Activated naive CD4-positive, alpha-beta T cell (primary cell): ENCODE results near the gene TNFRSF12A.

Source experiments
- DNase-seq, 4 experiments: peaks; one replicate each; lab custom pipeline; 2025; lab: John Stamatoyannopoulos, UW

The TNFRSF12A gene

GRCh38 chr16:3026609-3027488 is 6.7 kb downstream of the TNFRSF12A start:
- no peak for DNase-seq

- no peak for DNase-seq
These were observed 7.3 kb downstream of the TNFRSF12A start for GRCh38 chr16:3027489-3027795.

GRCh38 chr16:3027983-3028715 is 8.0 kb downstream of the TNFRSF12A start:
- peak; percentile 67 to 87 (median 79) for DNase-seq

DNA sequence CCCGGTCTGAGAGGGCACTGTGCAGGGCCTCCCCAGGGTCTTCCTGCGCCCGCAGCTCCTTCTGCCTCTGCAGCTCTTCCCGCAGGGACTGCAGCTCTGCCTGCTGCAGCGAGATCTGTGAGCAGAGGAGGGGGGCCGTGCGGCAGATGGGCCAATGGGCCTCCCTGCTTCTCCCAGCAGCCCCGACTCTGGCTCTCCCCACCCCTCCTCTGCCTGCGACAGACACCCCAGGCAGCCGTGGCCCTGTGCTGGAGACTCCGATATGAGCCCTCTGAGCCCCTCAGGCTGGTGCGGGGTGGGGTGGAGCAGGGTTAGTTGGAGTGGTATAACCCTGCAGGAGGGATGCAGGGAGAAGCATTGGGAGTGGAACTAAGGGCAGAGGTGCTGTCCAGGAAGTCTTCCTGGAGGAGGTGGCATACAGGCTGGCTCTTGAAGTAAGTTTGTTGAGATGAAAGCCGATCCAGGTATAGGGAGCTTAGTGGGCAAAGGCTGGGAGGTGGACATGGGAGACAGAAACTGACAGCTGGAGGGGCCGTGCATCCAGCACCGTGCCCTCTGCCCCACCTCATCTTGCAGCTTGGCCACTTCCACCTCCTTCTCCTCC is 8.7 kb downstream of the TNFRSF12A start:
- no peak for DNase-seq

DNA sequence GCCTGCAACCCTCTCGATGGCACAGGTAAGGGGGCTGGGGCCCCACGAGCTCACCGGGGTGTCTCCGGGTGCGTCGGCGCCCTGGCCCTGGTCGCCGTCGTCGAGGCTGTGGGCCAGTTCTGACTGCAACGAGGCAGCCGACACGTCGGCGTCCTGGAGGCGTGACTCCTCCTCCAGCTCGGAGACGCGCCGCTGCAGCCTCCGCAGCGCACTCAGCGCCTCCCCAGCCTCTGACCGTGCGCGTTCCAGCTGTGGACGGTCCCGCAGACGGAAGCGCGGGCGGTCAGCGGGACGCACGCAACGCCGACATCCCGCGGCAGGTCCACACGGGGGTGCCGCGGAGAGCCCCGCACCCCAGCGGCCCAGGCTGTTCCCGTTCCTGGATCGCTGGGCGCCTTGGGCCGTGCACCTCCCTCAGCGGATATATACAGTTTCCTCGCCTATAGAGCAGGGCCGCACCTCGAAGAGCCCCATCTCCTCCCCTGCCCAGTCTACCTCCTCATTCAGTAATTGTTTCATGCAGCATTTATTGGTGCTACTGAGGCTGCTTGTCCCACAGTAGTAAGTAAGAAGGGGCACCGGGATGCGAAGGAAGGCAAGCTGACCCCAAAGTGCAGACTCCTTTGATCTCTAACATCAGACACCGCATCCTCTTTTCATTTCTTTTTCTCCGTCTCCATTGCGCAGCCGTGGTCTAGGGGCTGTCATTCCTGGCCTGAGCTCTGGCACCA is 9.5 kb downstream of the TNFRSF12A start:
- DNase-seq: peak in 1 of 4 experiments; percentile 21

GRCh38 chr16:3030222-3031212 is 10.3 kb downstream of the TNFRSF12A start:
- DNase-seq: no peak

DNA sequence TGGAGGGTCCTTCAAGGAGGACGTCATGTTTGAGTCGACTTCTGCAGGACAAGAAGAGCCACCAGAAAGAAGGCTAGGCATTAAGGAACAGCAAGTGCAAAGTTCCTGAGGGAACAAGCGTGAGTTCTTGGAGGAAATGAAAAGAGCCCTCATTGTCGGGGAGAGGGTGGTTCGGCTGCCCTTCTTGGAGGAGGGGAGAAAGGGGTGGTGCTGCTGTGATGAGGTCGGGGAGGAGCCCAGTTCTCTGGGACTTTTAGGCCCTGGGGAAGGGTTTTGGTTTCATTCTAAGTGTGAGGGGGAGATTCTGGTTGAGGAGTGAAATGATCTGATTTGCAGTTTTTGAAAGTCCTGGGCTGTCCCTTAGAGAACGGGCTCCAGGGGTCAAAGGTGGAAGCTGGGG is 12.5 kb downstream of the TNFRSF12A start:
- no peak for DNase-seq

DNA sequence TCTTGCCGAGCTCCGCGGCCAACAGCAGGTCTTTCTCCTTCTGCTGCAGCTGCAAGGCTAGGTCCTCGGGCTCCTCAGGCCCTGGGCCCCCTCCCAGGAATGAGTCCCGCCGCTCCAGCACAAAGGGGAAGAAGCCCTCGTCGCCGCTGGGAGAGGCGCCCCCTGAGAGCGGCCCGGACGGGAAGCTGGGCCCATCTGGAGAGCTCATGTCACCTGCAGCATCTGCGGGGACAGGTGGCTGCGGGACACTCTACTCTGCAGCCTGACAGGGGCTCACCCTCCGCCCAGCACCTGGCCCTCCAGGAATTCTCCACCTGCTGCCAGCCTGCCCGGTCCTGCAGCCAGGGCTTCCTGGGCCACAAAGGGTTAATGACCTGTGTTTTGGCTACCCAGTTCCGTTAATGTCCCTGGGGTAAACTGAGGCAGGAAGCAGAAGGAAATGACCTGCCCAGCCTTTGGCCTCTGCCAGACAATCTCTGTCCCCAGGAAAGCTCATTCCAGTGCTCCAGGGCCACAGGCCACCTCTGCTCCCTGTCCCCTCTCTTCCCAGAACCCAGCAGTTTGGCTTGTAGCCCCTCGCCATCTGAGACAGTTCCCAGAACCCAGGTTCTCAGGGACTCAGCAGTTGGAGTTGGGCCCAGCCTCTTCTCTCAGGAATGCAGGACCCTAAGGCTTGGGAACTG is 15.3 kb downstream of the TNFRSF12A start:
- no peak for DNase-seq

- DNase-seq: no peak
These were observed 16.0 kb downstream of the TNFRSF12A start for GRCh38 chr16:3035972-3036725.

GRCh38 chr16:3036726-3037315 is 16.7 kb downstream of the TNFRSF12A start, which contains the start of gene BICDL2:
BICDL2 (minus strand) TSS chr16:3036944; CDS start chr16:3035496, 1,448 bp downstream.
- no peak for DNase-seq

DNA sequence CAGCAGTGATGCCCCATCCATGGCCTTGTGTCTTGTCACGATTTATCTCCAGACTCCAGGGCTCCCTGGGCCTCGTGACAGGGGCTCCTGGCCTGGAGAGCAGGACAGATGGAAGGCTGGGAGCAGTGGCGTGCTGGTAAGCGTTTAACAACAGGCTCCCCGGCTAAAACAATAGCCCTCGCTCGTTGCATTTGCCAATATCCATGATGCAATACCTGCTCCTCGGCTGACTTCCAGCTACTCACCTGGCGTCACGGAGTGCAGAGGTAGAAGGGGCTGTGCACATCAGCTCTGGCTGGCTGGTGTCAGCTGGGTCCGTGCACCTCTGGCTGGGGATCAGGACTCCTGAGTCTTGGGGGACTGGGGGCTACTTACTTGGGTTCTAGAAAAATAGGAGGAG is 18.1 kb downstream of the TNFRSF12A start:
- DNase-seq: no peak

- DNase-seq: no peak
These were observed 18.7 kb downstream of the TNFRSF12A start for GRCh38 chr16:3038896-3039295.

DNA sequence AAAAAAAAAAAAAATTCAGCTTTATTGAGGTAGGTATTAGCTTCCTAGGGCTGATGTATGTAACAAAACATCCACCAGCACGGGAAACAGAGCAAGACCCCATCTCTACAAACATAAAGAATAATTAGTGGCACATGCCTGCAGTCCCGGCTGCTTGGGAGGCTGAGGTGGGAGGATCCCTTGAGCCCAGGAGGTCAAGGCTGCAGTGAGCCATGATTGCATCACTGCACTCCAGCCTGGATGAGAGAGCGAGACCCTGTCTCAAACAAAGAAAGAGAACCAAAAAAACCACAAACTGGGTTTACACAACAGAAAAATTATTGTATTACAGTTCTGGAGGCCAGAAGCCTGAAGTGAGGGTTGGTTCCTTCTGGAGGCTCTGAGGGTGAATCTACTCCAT is 22.2 kb downstream of the TNFRSF12A start:
- no peak for DNase-seq

GRCh38 chr16:3044708-3045107 is 24.5 kb downstream of the TNFRSF12A start:
- DNase-seq: no peak

DNA sequence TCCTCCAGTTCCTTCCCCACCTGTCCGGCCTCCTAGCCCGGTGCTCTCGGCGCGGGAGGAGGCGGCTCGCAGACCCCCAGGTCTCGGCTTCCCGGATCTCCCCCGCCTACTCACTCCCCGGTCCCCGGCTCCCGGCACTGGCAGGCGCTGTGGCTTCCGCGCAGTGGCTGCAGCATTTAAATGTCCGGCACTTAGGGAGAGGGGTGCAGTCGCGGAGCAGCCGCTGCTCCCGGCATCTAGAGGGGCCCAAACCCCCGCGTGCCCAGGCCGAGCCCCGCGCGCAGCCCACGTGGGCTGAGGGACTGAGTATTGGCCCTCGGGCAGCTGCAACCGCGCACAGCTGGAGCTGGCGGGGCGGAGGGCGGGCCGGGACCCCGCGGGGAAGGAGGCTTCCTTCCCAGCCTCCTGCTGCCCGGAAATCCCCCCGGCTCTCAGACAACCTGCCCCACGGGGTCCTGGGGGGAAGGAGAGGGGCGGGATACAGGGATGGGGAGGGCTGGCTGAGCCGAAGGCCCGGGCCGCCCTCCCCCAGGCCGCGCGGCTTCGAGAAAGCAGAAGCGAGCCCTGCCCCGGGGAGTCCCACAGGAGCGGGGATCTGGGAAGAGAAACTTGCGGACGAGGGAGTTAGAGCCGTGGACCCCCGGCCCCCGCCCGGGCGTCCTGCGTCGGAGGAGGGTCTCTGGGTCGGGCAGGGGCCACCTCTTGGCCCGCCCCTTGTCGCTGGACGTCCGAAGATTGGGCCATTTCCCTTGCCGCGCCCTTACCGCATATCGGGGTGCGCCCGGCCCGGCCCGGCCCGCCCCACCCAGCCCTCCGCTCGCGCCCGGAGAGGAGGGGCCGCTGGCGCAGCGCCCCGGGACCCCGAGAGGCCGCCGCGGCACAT is 25.8 kb downstream of the TNFRSF12A start, which contains the start of gene MMP25:
MMP25 (plus strand) TSS at position 804 of the 883 bp plus-strand sequence. CDS start 357 bp downstream, outside the sequence.
- no peak for DNase-seq

DNA sequence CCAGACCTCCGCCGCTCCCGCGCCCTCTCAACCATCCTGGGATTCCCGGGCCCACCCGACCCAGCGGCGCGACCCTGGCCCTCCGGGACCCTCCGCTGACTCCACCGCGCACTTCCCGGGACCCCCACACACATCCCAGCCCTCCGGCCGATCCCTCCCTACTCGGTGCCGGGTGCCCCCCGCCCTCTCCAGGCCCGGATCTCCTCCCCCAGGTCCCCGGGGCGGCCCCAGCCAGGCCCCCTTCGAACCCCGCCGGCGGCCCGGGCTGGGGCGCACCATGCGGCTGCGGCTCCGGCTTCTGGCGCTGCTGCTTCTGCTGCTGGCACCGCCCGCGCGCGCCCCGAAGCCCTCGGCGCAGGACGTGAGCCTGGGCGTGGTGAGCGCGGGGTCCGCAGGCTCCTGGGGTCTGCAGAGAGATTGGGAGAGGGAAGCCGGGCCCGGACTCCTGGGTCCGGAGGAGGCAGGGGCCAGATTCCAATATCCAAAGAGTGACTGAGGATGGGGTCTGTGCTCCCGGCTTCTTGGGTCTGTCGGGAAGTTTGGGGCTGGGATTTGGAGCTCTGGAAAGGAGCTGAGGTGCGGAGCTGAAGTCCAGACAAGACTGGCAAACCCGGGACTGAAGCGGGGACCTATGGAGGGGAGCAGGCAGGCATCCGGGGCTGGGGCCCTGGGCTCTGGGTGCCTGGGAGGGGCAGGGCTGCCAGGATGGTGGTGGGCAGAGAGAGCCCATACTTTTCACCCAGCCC is 26.6 kb downstream of the TNFRSF12A start:
- DNase-seq: no peak

DNA sequence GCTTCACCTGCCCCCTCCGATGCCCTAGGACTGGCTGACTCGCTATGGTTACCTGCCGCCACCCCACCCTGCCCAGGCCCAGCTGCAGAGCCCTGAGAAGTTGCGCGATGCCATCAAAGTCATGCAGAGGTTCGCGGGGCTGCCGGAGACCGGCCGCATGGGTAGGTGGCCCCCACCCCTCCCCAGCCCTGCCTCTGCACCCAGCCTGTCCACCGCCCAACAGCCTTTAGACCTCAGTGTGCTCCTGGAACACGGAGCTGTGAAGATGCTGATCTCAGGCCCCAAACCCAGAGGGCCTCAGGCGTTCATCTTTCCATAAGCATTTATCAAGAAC is 27.2 kb downstream of the TNFRSF12A start:
- no peak for DNase-seq
